NCI-H2029 (cell line): Measurements from ENCODE around the gene KCNJ2.

Source experiments
- DNase-seq: peaks from one replicate; lab custom pipeline; 2025; lab: John Stamatoyannopoulos, UW

Gene KCNJ2

DNA sequence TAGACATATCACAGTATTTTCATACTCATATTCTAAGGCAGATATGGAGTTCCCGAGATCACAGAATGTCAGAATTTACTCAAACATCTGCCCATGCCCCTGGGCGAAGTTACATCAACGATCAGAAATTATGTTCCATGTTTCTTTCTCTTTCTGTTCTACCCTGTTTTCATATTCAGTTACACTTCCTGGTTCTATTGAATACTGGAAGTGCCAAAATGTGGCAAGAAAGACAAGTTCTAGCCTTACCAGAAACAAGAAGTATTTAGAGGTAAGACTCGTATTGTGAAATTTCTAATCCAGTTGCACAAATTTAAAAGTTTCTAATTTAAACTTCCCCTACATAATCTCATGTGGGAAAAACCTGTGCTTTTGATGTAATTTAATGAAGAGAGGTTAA lies 36.1 kb downstream of the KCNJ2 start:
- no peak for DNase-seq

DNA sequence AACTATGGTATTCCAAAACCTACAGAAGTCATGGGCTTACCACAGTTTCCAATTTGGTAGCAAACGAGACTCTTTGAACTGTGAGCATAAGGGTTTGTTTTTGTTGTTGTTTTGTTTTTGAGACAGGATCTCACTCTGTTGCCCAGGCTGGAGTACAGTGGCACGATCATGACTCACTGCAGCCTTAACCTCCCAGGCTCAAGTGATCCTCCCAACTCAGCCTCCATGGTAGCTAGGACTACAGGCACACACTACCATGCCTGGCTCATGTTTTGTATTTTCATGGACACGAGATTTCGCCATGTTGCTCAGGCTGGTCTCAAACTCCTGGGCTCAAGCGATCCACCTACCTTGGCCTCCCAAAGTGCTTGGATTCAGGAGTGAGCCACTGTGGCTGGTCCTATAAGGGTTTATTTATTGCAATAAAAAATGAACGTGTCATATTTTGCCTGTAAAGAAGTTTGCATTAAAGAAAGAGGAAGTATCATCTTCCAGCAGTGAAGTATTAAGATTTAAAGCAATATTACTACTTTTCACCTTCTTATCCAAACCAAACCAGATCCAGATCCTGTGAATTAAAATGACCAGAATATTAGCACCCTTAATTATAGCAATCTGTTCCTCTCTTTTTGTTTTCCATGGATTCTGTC lies 37.2 kb downstream of the KCNJ2 start:
- DNase-seq, result no peak

DNA sequence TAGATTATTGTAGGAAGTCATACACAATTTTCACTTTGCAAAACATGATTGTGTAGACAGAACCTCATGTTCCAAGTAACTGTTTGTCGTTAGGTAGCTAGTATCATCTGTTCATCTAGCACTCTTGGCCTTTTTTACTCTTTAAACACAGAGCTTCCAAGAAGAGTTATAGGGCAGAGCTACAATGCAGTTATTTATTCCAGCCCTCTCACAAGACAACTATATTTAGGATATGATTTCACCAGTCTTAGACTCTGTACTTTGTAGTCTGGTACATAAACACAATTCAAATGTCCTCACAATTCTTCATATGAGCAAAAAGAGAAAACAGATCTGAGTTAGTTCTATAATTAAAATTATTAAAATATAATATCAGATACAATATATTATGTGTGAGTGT lies 37.9 kb downstream of the KCNJ2 start:
- DNase-seq, result no peak

DNA sequence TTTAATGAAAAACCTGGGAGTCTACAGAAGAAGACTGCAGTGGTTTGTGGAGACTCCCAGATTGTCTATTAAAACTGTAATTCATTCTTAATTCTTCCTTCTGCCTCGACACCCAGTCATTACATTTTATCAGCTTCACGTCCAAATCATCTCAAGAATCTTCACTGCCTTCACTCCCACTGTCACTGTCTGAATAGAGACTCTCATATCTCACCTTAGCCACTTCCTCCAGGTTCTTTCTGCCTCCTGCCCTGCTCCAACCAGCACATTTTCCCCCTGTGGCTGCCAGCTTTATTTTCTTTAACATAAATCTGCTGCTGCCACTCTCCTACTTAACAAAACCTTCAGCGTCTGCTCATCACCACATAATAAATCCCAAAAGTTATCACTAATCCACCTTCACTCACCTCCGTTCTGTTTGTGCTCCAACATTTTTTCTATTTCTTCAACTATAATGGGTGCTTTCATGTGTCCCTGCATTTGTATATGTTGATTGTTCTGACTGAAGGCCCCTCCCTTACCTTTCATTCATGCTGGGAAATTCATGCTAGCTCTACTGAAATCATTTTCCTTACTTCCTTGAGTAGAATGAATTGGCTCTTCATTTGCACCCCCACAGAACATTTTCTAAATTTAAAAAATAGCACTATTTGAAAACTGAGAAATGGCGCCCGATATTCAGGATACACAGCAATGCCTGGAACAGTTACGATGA lies 38.9 kb downstream of the KCNJ2 start:
- no peak for DNase-seq

DNA sequence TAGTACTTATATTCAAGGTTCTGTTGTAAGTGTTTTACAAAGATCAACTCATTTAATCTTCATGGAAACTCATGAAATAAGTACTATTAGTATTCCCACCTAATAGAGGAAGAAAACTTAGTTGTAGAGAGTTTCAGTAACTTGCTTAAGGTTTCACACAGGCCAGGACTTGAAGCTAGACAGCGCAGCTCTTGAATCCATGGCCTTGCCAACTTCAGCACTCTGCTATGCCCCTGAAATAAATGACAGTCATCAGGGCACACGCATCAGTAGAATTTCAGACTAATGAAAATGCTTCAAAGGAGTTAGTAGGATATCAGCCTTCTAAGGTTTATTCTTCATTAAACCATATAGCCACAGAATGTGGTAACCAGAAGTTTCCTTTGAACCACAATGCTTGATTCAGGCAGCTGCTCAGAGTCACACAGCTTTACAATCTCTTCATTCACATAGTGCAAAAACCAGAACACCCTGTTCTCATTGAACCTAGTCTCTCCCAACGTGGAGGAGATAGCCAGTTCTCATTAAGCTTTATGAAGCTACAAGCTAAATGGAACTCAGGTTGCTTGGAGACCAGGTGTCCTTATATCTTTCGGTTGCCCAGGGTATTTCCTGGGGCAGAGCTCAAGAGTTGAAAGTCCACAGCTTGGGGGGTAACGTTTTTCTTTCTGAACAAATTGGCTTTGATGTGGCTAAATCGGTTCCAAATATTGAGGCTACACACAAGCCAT lies 39.7 kb downstream of the KCNJ2 start:
- DNase-seq, result no peak

DNA sequence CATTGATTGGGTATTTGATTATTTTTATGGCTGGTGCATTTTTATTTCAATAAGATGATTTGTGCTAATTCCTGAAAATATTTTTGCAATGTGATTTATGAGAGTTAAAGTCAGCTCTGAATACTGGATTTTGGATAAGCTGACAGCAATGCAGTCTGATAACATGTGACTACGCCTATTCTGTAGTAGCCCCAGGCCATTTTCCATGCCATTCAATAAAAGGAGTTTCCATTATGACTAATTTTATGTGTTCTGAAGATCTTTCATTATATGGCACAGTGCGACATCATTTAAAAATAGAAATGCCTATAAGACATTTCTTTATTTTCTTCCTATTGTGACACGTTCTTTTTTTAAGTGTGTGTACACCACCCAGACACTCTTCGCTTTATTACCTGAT lies 46.3 kb downstream of the KCNJ2 start:
- DNase-seq, result no peak

DNA sequence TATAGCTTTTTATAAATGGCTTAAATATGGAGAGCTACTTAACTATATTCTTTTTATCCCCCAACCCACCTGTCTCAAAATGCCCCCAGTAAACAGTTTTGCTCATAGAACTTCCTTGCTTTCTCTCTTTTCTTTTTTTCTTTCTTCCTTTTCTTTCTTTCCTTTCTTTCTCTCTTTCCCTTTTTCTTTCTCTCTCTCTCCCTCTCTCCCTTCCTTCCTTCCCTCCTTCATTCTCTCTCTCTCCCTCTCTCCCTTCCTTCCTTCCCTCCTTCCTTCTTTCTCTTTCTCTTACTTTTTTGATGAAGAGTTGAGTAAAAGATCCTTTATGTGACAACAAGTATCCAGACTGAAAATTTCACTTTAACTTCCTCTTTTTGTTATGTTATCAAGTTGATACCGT lies 48.2 kb downstream of the KCNJ2 start:
- DNase-seq, result no peak

DNA sequence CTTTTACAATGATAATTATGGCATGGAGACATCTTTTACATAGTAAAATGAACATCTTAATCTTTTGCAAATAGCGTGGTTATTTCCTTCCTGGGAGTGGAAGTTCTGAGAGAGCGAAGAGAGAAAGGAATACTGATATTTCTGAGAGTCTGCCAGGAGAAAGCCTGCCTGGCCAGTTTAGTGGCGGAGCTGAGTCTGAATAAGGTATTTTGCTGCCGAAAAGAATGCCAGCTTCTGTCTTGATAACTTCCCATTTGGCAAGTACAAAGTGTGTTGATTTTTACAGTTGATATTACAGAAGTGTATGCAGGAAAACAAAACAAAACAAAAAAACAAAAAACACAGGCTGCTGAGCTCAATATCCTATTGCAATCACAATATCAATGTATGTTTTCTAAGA lies 55.9 kb downstream of the KCNJ2 start:
- DNase-seq, result no peak
